ELR (cell line): ENCODE measurements around the gene RRP1B.
A peak's percentile ranks its signal among the peaks of the same experiment; 100 is the strongest.

ENCODE experiments used
- DNase-seq: peaks from one replicate; pipeline ENCODE4 v3.0.0-alpha.2; 2015; ENCODE audit warnings: low read depth

The RRP1B gene

DNA sequence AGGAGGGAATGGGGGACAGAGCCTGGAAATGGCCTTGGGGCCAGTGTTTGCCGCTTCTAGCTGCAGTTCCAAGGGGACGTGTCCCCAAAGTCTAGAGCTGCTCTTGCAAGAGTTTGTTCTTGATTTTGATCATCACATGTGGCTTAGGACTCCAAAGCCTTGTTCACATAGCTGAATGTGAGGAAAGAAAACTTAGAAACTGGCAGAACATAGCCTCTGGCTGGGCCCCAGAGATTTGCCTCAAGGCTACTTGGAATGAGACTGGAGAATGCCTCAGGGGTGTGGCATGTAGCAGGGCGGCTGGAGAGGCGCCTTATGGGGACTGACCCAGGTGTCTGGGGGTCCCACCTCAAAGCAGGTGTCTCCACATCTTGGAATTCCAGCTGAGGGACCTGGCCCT, 61.8 kb downstream of the RRP1B start:
- DNase-seq = no peak

DNA sequence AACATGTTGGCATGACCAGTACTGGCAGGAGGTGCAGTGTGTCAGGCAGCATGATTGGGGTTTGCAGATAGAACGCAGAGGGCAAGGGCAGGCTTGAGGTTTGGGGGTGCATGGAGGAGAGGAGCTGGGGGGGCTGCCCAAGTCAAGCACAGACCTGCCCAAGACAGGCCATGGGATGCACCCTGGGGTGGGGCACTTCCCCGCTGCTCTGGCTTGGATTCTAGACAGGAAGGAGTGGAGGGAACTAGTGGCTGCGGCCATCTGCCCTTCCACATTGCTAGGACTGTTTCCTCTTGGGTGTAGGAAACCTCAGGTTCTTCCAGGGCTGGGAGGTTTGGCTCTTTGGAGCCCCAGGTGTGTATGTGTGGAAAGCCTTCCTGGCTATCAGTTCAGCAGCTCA, 62.6 kb downstream of the RRP1B start:
- no peak for DNase-seq

DNA sequence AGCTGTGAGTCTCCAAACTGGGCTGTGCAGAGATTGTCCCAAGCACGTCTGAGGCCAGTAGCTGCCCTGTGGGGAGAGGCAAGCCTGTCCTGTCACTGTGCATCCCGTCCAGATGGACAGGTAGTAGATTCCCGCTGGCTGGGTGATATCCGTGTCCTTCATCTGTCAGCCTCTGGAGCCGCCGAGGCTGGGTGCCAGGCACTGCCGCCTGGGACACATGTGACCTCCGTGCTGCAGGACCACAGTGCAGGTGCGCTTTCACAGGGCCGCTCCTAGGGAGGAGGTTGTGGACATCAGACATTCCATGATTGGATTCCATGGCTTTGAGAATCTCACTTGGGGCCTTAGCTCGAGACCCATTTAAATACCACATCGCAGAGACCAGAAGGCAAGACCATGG, 64.3 kb downstream of the RRP1B start:
- DNase-seq = no peak

DNA sequence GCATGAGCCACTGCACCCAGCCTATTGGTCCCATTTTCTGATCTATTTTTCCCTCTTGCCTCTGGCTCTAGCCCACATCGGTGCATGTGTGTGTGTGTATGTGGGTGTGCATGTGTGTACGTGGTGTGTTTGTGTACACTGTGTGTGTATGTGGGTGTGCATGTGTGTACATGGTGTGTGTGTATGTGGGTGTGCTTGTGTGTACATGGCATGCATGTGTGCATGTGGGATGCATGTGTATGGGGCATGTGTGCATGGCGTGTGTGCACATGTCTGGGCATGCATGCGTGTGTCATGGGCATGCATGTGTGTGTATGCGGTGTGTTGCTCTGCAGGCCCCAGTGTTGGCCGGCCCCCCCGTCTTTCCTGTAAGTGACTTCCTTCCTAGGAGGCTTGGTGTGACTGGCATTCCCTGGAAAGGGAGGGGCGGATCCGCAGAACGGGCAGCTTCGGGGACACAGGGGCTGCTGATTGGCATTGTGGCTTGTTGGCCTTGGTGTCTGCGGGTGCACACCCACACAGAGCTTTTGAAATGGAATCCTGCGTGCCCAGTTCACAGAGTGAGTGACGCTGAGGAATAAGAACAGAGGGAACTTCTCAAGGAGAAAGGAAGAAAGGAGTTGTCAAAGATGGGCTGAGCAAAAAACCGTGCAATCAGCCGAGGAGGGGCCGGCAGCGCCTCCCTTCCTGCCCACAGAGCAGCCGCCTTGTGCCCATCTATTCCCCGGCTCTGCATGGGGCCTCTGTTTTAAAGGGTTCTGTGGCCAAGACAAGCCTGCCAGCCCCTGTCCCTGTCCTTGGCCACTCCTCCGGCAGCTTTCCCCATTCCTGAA, 67.5 kb downstream of the RRP1B start:
- no peak for DNase-seq

DNA sequence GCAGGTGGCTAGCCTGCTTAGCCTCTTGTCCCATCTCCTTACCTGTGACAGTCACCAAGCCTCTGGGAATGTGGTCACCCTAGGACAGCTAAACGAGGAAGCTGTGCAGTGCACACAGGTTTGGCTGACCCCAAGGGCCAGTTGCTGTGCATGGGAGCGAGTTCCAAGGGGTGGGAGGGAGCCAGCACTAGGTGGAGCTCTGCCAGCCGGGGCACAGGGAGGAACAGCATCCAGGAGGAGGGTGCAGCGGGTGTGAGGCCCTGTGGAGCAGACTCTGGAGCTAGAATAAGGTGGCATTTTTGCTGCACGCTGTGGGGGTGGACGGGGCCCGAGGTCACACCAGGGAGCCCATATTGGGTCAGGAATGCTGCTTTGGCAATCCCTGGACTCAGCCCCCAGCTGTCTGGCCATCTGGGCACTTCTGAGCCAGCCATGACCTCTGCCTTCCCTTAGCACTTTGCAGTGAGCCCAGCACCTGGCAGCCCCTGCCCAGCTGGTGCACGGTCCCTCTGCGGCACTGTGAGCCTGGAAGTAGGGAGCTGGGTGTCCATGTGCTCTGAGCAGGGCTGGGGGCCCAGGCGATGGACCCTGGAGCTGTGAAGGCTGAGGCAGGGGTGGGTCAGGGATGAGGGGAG, 68.3 kb downstream of the RRP1B start:
- no peak for DNase-seq

DNA sequence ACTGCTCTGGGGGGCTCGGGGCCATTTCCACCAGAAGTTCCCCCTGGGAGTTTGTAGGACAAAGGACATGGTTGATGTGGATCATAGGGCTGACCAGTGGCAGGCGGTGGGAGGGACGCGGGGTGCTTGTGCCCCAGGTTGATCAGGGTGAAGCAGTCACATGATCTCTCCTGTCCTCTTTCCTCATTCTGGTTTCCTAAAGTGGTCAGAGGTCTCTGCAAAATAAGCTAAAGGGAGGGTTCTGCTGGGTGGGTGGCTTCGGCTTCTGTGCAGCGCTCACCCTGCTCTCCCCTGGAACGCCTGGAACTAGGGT, 68.8 kb downstream of the RRP1B start:
- DNase-seq = no peak

DNA sequence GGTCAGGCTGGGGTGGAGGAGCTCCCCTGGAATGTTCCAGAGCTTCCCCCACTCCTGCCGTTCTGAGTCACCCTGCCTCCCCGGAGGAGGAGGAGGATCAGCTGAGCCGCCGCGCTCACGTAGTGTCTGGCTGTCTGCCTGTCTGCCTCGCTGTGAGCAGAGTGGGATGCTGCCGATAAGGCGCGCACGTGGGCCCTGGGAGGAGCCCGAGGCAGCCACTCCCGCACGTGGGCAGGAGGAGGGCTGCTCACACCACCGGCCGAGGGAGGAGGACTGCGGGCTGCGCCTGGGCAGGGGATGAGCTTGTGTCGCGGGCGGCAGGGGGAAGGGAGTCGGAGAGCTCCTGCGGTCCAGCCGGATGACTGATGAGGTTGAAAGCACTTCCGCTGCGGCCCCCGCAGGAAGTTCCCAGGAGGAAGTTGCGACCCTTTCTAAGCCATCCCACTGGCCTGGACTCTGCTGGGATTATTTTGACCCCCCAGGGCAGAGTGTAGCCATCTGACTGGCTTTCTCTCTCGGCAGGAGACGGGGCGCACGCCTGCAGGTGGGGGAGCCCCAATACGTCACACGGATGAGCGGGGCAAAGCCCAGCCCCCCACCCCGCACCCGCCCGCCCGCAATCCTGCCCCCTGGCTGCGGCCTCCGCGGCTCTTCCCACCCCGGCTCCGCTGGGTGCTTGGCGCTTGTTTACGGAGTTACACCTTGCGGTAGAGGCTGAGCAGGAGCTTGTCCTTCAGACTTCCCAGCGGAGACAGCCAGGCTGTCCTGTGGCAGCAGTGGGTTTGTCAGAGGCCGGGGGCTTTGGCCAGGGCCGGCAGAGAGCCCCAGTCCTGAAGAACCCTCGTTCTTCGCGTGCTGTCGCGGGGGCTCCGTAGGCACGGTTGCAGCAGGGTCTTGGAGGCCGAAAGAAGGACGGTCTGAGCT, 69.4 kb downstream of the RRP1B start:
- DNase-seq = peak; percentile 96

DNA sequence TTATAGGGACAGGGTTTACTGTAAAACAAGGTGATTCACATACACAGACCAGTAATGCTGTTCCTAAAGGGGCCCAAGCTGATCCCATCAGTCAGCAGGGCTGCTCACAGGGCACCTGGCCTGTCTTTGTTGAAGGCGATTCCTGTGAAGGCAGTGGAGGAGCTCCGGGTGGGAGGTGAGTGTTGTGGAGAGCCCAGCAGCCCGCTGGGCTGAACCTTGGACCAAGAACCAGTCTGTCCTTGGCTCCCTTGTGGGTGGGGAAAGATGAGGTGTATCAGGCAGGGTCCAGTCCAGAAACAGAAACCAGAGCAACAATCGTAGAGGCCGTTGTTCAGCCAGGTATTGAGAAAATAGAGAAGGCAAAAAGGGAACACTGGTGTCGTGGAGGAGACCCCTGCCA, 72.1 kb downstream of the RRP1B start:
- no peak for DNase-seq

DNA sequence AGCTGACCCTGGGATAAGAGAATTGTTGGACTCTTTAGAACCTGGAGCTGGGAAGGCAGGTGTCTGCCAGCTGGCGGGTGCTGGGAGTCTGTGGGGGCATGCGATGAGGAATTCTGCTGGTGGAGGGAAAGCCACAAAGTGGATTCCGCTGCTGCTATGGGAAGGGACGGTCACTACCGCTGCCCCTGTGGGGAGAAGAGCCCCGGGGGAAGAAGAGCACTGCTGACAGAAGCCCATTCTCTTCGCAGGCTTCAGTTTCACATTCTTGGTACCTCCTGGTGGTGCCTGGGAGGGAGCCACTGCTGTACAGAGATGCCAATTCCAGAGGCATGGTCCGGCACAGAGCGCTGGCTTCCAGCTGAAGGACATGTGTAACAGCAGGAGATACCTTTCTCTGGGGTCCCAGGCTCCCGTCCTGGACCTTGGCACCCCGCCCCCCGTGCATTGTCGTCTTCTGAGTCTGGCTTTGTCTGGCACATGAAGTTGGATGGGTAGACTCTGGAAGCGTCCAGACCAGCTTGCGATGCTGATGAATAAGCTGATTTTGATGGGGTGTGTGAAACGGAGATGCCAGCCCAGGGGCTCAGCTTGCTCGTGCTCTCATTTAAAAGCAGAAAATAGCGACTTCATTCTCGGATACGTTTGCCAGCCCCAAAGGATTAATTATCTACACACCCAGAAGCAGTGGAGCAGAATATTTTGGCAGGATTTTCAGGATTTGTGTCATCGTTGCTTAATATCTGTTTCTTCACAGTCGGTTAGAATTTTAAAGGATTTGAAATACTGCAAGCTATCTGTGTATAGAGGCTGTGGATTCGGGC, 72.7 kb downstream of the RRP1B start:
- DNase-seq = no peak

DNA sequence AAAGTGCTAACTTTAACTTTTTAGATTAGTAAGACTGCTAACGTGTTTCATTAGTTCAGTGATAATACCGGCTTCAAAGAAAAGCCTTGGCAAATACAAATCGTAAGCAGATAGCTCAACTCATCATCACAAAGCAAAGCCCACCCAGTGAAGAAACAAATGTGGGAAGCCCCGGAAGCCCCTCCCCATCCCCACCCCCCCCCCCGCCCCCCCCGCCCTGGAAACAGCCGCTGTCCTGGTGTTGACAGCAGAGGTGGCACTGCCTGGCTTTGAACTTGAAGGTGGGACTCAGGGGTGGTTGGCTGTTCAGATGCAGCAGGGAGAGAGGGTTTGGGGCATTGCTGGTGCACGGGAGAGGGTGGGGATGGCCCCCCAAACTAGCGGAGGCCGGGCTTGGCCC, 73.7 kb downstream of the RRP1B start:
- DNase-seq = no peak

DNA sequence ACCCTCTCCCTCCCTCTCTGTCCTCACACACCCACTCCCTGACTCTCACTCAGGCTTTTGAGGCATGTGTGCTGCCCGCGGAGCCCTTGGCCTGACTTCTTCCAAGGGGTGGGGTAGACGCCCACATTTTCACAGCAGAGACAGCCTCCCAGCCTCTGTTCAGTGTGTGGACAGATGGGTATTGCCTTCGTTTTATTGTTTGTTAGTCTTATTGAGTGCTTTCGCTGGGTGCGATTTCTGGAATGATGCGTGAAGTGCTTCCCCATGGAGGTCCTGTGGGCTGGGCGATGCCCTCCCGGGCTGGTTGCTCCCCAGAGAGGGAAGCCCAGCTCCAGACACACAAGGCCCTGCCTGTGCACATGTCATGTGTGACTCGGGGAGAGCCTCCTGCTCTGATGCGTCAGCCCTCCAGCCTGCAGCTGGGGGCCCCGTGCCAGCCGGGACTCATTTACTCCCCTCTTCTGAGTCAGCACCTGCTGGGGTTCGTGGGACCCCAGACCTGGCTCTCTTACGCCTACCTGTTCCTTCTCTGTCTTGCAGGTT, 74.2 kb downstream of the RRP1B start:
- DNase-seq = peak; percentile 45

DNA sequence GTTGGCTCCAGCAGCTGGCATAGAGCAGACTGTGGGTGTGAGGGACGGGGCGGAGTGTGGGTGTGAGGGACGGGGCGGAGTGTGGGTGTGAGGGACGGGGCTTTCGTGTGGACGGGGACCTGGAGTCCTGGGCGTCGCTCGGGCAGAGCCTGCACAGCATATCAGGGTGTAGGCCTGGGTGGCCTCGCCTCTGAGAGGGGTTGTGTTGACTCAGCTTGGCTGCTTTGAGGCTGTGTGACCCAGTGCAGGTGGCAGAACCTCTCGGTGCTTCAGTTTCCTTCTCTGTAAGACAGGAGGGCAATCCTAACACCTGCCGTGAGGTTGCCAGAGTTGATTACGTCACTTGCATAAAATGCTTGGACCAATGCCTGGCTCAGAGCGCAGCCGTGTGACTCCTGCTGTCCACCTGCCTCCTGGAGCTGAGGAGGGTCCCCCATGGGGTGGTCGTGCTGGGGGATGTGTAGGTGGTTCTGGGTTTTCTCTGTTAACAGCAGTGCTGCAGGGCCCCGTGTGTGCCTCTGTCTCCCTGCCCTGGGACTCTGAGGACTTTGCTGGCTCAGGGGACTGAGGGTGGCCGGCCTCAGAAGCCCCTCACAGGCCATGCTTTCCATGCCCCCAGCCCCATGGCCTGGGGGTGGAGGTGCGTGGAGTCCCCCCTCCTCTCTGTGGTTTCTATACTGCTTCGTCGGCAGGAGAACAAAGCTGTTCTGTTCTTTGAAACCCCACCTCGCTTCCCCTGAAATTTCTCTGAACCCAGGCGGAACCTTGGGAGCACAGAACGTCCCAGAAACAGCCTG, 75.0 kb downstream of the RRP1B start:
- DNase-seq = no peak

DNA sequence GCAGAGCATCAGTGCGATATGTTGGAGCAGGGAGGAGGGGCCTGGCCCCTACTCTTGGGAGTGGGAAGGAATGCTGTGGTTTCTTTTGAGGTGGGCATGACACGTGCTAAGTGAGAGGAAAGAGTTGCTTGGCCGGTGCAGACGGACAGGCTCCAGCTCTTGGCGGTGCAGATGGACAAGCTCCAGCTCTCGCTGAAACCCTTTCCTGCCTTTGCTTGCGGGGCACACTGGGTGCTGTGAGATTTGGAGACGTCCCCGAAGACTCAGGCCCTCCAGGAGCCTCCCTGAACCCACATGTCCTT, 75.5 kb downstream of the RRP1B start:
- DNase-seq = no peak

DNA sequence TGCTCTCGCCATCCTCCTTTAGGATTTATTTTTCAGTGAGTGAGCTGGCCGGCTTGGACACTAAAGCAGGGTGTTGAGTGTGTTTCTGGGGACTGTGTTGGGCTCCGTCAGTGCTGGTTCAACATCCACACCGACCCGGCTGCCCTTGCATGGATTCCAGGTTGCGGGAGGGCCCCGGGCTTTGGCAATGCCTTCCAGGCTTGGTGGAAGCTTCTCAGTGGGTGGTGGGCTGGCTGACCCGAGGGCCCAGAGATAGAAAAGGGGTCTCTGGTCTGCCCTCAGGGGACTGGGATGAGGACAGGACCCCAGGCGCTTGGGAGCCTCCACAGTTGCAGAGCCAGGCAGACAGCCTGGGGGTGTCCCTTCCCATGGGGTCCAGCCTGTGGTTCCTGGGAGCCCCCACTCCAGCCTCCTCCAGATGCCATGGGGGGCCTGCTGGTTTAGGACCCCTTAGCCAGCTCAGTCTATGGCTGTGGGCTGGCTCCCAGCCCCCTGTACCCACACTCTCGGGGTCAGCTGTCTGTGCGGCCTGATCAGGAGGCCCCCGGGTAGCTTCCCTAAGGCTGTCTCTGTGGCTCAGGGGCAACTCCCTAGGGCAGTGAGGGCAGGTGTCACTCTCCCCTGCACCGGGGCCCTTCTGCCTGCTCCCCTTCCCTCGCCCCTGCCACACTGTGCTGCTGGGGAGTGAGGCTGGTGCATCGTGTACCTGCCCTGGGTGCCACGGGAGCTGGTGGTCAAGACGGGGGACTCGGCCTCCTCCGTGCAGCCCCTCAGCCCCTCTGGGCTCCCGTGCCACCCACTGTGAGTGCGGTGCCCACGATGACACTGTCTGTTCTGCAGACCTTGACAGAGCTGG, 76.1 kb downstream of the RRP1B start:
- DNase-seq = no peak

DNA sequence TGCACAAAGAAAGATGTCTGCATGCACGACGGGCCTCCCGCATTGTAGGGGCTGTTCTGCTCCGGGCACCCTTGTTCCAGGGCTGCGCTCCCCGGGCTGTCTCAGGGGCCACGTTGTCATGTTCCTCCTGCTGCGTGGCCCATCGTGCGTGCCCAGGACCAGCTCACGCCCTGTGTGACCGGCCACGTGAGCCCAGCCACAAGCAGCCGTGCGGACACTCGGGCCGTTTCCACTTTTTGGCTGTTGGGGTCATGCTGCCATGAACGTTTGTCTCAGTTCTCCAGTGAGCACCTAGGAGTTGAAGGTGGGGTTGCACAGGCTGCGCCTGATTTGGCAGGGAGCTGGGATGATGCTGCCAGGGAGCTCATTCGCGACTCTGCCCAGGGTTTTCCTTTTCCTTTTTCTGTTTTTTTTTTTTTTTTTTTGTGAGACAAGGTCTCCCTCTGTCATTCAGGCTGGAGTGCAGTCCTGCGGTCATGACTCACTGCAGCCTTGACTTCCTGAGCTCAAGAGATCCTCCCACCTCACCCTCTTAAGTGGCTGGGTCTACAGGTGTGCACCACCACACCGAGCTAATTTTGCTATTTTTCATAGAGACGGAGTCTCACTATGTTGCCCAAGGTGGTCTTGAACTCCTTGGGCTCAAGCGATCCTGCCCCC, 77.0 kb downstream of the RRP1B start:
- peak; percentile 39 for DNase-seq

DNA sequence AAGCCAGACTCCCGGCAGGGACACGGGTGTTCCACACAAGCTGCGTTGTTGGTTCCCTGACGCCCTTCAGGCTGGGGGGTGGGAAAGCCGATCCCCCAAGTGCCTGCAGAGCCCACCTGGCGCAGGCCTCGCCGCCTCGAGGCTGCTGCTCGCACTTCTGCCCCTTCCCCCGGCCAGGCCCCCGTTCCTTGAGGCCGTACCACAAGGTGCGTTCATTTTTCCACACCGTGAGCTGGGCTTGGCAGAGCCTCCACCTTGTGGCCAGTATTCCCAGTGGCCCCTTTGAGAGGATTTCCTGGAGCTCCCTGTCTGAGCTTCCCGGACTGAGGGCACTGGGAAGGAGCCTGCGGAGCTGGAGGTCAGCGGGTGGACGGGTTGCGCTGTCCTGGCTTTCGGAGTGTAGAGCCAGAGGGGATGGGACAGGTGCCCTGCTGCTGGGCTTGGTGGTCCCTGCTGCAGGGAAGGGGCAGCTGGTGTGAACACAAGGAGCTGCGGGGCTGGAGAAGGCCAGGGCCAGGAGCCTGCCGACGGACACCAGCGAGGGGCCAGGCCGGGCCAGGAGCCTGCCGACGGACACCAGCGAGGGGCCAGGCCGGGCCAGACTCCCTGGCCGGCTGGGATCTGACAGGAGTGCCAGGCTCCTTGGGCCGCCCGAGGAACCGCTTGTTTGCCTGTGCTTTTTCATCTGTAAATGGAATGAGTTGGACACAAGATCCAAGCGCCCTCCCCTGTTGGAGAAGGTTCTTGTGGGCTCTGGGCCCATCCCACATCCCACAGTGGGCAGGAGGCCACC, 78.0 kb downstream of the RRP1B start:
- DNase-seq = no peak

DNA sequence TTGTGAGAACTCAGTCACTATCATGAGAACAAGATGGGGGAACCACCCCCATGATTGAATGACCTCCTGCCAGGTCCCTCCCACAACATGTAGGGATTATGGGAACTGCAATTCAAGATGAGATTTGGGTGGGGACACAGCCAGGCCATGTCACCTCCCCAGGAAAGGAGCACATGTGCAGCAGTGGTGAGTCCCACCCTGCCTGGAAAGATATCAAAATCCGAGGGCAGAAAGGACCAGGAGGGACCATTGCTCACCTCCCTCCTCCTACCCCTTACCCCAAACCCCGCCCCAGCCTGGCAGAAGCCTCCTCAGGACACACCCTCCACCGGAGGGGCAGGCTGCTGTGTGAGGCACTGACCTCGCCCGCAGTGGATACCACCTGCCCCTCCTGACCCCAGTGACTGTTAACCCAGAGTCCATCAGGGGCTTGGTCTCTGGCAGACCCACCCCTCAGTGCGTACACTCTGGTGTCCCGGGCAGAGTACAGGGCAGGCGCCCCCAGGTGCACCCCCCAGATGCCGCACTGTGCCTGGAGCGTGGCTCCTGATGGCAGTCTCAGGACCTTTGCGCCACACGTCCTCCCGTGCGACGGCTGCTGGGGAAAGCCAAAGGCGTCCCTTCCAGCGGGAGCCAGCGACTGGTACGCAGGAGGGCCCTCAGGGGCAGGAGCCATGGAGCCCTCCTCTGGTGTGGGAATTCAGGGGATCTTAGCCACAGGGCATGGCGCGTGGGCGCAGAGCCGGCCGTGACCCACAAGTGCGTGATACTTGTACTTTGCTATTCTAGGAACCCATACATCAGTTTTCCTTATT, 80.5 kb downstream of the RRP1B start:
- DNase-seq = no peak
